NT2/D1 (cell line): ENCODE measurements around the gene PARN.
"Not testable (repeated sequence)": the region's sequence is repeated elsewhere in the genome, so short reads cannot be mapped to it uniquely, and the experiment has no call there.

Experiments
- DNase-seq: peaks from one replicate; pipeline ENCODE4 v3.0.0-alpha.2; 2011; ENCODE audit warnings: low read depth, low spot score
- H3K27me3 ChIP-seq: 2 replicates; pipeline ENCODE4 v1.6.0; 2011; ENCODE audit warnings: mild to moderate bottlenecking; ENCODE audit not compliant: insufficient read length, insufficient read depth
- H3K36me3 ChIP-seq: 2 replicates; pipeline ENCODE4 v1.6.1; 2011; ENCODE audit warnings: mild to moderate bottlenecking, low read length, mixed read lengths; ENCODE audit not compliant: insufficient read depth, insufficient read length
- H3K4me1 ChIP-seq: 2 replicates; pipeline ENCODE4 v1.5.1; 2011; ENCODE audit not compliant: insufficient read depth, insufficient read length
- H3K4me3 ChIP-seq: 2 replicates; pipeline ENCODE4 v1.5.1; 2011; ENCODE audit warnings: low read depth; ENCODE audit not compliant: insufficient read length
- H3K9ac ChIP-seq: 2 replicates; pipeline ENCODE4 v1.6.0; 2011; ENCODE audit warnings: low read depth; ENCODE audit not compliant: insufficient read length
- H3K9me3 ChIP-seq: 2 replicates; pipeline ENCODE4 v1.5.1; 2011; ENCODE audit warnings: mild to moderate bottlenecking, low read length; ENCODE audit not compliant: insufficient read depth
- SUZ12 ChIP-seq: IDR thresholded peaks from 2 replicates; pipeline ENCODE4 v1.6.1; 2011; ENCODE audit not compliant: insufficient read length, insufficient read depth; ENCODE audit errors: extremely low read depth
- YY1 ChIP-seq: IDR thresholded peaks from 2 replicates; pipeline ENCODE4 v1.6.1; 2011; ENCODE audit not compliant: insufficient read length, insufficient read depth
- ZNF274 ChIP-seq: IDR thresholded peaks from 2 replicates; pipeline ENCODE4 v1.6.1; 2011; ENCODE audit warnings: mild to moderate bottlenecking, low read depth, low read length

PARN gene

DNA sequence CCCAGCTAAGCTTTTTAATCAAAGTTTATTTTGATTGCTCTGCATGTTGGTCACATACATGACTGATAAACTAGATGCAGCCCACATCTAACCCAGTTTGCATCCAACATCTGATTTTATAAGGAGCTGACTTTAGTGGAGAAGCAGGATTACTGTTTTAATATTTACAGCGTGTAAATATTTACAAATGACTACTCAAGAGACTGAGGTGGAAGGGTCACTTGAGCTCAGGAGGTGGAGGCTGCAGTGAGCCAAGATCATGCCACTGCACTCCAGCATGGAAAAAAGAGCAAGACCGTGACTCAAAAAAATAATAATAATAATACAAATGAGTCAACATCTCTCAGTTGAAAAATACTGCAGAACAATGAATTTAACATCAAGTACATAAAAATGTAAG is 50.8 kb downstream of the PARN start:
- Histone ChIP-seq H3K9ac (no peak overlapping the region), H3K4me3 (no peak overlapping the region), H3K27me3 (no peaks in the 10 kb centered on the region), H3K36me3 (peaks cover 78% of the 10 kb centered on the region), H3K4me1 (no peaks in the 10 kb centered on the region), H3K9me3 (peaks cover 22% of the 10 kb centered on the region; the same call in 1 of the 2 replicates)
- no peak for DNase-seq
- TF ChIP-seq ZNF274 (no peak), SUZ12 (no peak), YY1 (no peak)

DNA sequence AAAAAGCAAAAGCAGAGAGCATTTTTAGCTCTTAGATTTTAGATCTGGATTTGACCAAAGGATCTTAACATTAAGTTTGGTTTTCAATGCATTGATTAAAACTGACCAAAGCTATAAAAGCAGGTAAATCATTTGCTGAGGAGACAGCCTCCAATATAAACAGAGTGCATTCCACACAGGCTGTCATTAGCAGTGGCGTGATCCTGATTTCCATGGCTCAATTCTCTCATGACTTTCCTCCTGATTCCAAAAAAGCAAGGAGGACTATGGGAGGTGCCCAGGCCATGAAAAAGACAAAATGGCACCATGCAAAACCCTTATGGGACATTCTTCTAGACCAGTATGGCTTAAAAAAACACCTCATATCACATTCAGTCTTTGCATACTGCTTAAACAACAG is 53.5 kb downstream of the PARN start:
- no peak for DNase-seq
- H3K27me3 ChIP-seq, result no peaks in the 10 kb centered on the region
- H3K36me3 ChIP-seq, result peaks cover 65% of the 10 kb centered on the region
- H3K9me3 ChIP-seq, result peaks cover 22% of the 10 kb centered on the region; the same call in 1 of the 2 replicates
- H3K4me3 ChIP-seq, result no peak overlapping the region
- TF ChIP-seq SUZ12 (no peak), ZNF274 (no peak), YY1 (no peak)
- H3K4me1 ChIP-seq, result no peaks in the 10 kb centered on the region
- H3K9ac ChIP-seq, result no peak overlapping the region

- H3K4me1 ChIP-seq, result no peaks in the 10 kb centered on the region
- H3K36me3 ChIP-seq, result peaks cover 63% of the 10 kb centered on the region
Measured at GRCh38 chr16:14576069-14576468, 54.0 kb downstream of the PARN start.

GRCh38 chr16:14574698-14575415 is 55.2 kb downstream of the PARN start:
- peaks cover 22% of the 10 kb centered on the region; the same call in 1 of the 2 replicates for H3K9me3 ChIP-seq
- not testable (repeated sequence) for H3K4me1 ChIP-seq, DNase-seq, H3K9ac ChIP-seq, H3K4me3 ChIP-seq, H3K27me3 ChIP-seq
- peaks cover 52% of the 10 kb centered on the region for H3K36me3 ChIP-seq

More at GRCh38 chr16:14576069-14576468, 54.0 kb downstream of the PARN start:
- Histone ChIP-seq H3K27me3 (no peaks in the 10 kb centered on the region), H3K4me3 (no peak overlapping the region), H3K9ac (no peak overlapping the region), H3K9me3 (peaks cover 22% of the 10 kb centered on the region; the same call in 1 of the 2 replicates)
- no peak for TF ChIP-seq YY1
- TF ChIP-seq ZNF274, result no peak
- TF ChIP-seq SUZ12, result no peak
- DNase-seq, result no peak

DNA sequence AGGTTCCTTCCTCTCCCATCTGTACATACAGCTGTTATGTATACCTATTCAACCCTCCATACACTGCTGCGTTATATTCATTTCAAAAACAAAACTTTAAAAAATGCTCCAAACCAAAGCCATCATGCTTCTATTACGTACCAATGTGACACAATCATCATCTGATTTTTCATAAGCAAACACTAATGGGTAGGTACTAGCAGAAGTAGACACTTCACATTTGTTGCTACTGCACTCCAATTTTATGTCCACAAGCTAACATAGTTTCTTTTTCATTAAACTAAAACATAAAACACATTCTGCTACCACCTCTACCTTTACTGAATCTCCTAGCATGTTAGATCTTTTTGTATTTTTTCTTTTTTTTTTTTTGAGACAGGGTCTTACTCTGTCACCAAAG is 57.5 kb downstream of the PARN start:
- peaks cover 35% of the 10 kb centered on the region for H3K36me3 ChIP-seq
- peaks cover 22% of the 10 kb centered on the region; the same call in 1 of the 2 replicates for H3K9me3 ChIP-seq
- H3K4me3 ChIP-seq, result no peak overlapping the region
- H3K27me3 ChIP-seq, result no peaks in the 10 kb centered on the region
- no peak overlapping the region for H3K9ac ChIP-seq
- TF ChIP-seq ZNF274 (no peak), YY1 (no peak), SUZ12 (no peak)
- no peaks in the 10 kb centered on the region for H3K4me1 ChIP-seq
- DNase-seq, result no peak

GRCh38 chr16:14569213-14569612 is 60.8 kb downstream of the PARN start:
- Histone ChIP-seq H3K36me3 (peaks cover 5% of the 10 kb centered on the region), H3K27me3 (no peaks in the 10 kb centered on the region), H3K4me3 (no peak overlapping the region), H3K4me1 (peaks cover 4% of the 10 kb centered on the region), H3K9ac (no peak overlapping the region), H3K9me3 (no peaks in the 10 kb centered on the region)
- no peak for DNase-seq
- TF ChIP-seq YY1 (no peak), ZNF274 (no peak), SUZ12 (no peak)

GRCh38 chr16:14566599-14566998 is 63.5 kb downstream of the PARN start:
- no peaks in the 10 kb centered on the region for H3K9me3 ChIP-seq
- peaks cover 6% of the 10 kb centered on the region for H3K4me1 ChIP-seq
- peaks cover 2% of the 10 kb centered on the region for H3K36me3 ChIP-seq
- no peaks in the 10 kb centered on the region for H3K27me3 ChIP-seq
- no peak overlapping the region for H3K4me3 ChIP-seq
- TF ChIP-seq YY1 (no peak), SUZ12 (no peak), ZNF274 (no peak)
- no peak for DNase-seq
- H3K9ac ChIP-seq, result no peak overlapping the region
